ENCODE data around the gene LRRC8B.

DNA sequence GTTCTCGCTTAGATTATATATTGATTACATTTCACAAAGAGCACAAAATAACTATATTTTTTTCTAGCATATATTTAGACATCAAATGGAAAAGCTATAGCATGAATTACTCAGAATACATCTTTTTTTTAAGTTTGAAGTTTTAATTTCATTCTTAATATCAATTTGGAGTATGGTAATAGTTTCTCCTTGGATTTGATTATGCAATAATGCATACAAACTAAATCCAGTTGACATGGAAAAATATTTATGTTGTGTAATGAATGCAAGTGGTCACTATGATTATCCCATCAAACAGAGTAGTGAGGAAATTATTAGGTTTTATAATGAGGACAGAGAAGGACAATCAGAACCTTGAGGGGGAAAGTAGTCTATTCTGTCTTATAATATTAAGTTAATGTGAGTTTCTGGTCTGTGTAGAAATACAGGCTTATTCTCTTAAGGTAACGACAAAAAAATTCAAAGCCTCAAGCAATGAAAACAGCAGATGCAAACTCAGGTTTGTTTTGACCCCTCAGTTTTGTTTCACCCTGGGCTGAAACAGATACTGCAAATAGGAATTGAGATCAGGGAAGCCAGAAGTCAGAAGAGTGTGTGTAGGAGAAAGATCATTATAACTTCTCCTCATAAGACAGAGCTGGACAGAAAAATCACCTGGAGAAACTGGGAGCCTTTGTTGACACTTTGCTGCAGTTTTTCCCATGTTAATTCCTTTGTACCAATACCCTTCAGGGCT lies 23.7 kb downstream of the LRRC8B start:
- TF ChIP-seq CTCF (IDR thresholded peaks at IDR 0.05) = no peak
- TF ChIP-seq POLR2A (IDR thresholded peaks at IDR 0.05) = no peak
- TF ChIP-seq EP300 (IDR thresholded peaks at IDR 0.05; ENCODE audit: low read depth) = no peak
